ENCODE data around the gene ZNF354C.
"Not testable (repeated sequence)": the region's sequence is repeated elsewhere in the genome, so short reads cannot be mapped to it uniquely, and the experiment has no call there.

The ZNF354C gene

GRCh38 chr5:179065703-179066102 lies 5.5 kb downstream of the ZNF354C start:
- H3K9me3 ChIP-seq (ENCODE audit: control insufficient read depth, insufficient read depth, low read length): peaks cover 82% of the 10 kb centered on the region
- no peak overlapping the region for H3K9ac ChIP-seq (ENCODE audit: low read depth, low read length)
- H3K4me3 ChIP-seq (ENCODE audit: low read depth, low read length): no peak overlapping the region
- no peaks in the 10 kb centered on the region for H3K36me3 ChIP-seq (ENCODE audit: control insufficient read depth, insufficient read depth, low read length)
- no peaks in the 10 kb centered on the region for H3K4me1 ChIP-seq (ENCODE audit: control insufficient read depth, insufficient read depth, low read length)
- no peaks in the 10 kb centered on the region for H3K27me3 ChIP-seq (ENCODE audit: control insufficient read depth, insufficient read depth, low read length)
- H3K27ac ChIP-seq (ENCODE audit: low read depth, low read length): no peak overlapping the region

GRCh38 chr5:179079165-179079987 lies 19.2 kb downstream of the ZNF354C start:
- Histone ChIP-seq H3K9ac (ENCODE audit: low read depth, low read length) (no peak overlapping the region), H3K4me3 (ENCODE audit: low read depth, low read length) (no peak overlapping the region), H3K9me3 (ENCODE audit: control insufficient read depth, insufficient read depth, low read length) (peaks cover 91% of the 10 kb centered on the region), H3K4me1 (ENCODE audit: control insufficient read depth, insufficient read depth, low read length) (no peaks in the 10 kb centered on the region), H3K27me3 (ENCODE audit: control insufficient read depth, insufficient read depth, low read length) (no peaks in the 10 kb centered on the region), H3K36me3 (ENCODE audit: control insufficient read depth, insufficient read depth, low read length) (peaks cover 12% of the 10 kb centered on the region), H3K27ac (ENCODE audit: low read depth, low read length) (no peak overlapping the region)

DNA sequence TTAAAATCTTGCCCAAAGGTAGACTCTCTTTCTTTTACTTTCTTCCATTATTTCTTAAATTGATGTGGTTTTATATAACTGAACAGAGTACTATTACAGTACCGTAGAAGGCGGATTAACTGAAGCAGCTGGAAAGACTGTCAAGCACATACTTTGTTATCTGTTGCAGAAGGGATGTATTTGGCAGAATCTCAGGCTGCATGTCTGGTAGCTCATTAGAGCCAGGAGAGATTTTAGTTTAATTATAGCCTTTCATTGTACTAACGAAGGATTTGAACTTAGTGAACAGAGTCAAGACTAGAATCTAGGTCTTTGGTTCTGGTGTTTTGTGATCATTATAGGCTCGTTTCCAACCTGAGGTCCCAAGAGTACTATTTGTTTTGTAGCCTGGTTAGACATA lies 20.6 kb downstream of the ZNF354C start:
- H3K9me3 ChIP-seq (ENCODE audit: control insufficient read depth, insufficient read depth, low read length): peaks cover 96% of the 10 kb centered on the region
- H3K36me3 ChIP-seq (ENCODE audit: control insufficient read depth, insufficient read depth, low read length): peaks cover 12% of the 10 kb centered on the region
- no peak overlapping the region for H3K9ac ChIP-seq (ENCODE audit: low read depth, low read length)

GRCh38 chr5:179089502-179089901 lies 29.3 kb downstream of the ZNF354C start:
- Histone ChIP-seq H3K4me1 (ENCODE audit: control insufficient read depth, insufficient read depth, low read length) (no peaks in the 10 kb centered on the region), H3K36me3 (ENCODE audit: control insufficient read depth, insufficient read depth, low read length) (no peaks in the 10 kb centered on the region), H3K27me3 (ENCODE audit: control insufficient read depth, insufficient read depth, low read length) (no peaks in the 10 kb centered on the region), H3K27ac (ENCODE audit: low read depth, low read length) (no peak overlapping the region), H3K9me3 (ENCODE audit: control insufficient read depth, insufficient read depth, low read length) (peaks cover 84% of the 10 kb centered on the region), H3K9ac (ENCODE audit: low read depth, low read length) (no peak overlapping the region), H3K4me3 (ENCODE audit: low read depth, low read length) (no peak overlapping the region)

More for the DNA sequence above, 20.6 kb downstream of the ZNF354C start:
- H3K4me1 ChIP-seq (ENCODE audit: control insufficient read depth, insufficient read depth, low read length): no peaks in the 10 kb centered on the region
- H3K27me3 ChIP-seq (ENCODE audit: control insufficient read depth, insufficient read depth, low read length): no peaks in the 10 kb centered on the region
- no peak overlapping the region for H3K4me3 ChIP-seq (ENCODE audit: low read depth, low read length)
- no peak overlapping the region for H3K27ac ChIP-seq (ENCODE audit: low read depth, low read length)

GRCh38 chr5:179101282-179101681 lies 41.1 kb downstream of the ZNF354C start:
- H3K9ac ChIP-seq (ENCODE audit: low read depth, low read length); H3K4me3 ChIP-seq (ENCODE audit: low read depth, low read length); H3K27me3 ChIP-seq (ENCODE audit: control insufficient read depth, insufficient read depth, low read length); H3K36me3 ChIP-seq (ENCODE audit: control insufficient read depth, insufficient read depth, low read length); H3K4me1 ChIP-seq (ENCODE audit: control insufficient read depth, insufficient read depth, low read length); H3K27ac ChIP-seq (ENCODE audit: low read depth, low read length): not testable (repeated sequence)
- peaks cover 43% of the 10 kb centered on the region for H3K9me3 ChIP-seq (ENCODE audit: control insufficient read depth, insufficient read depth, low read length)

DNA sequence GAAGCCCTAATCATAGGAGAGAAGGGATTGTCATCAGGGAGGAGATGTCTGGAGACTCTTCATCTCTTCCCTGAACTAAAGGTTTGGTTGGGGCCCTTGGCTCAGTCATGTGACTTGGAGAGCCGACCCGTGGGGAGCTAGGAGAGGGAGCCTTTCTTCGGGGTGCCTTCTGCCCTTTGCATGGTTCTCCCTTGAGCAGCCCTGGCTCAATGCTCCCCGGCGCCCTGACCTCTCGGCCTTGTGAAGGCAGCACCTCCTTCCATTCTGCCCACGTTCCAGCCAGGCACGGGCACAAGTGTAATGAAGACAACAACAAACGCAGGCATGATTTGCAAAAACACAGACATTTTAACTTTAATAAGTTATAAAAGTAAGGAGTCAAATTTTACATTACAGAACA lies 50.4 kb downstream of the ZNF354C start:
- peaks cover 70% of the 10 kb centered on the region for H3K9me3 ChIP-seq (ENCODE audit: control insufficient read depth, insufficient read depth, low read length)
- no peaks in the 10 kb centered on the region for H3K4me1 ChIP-seq (ENCODE audit: control insufficient read depth, insufficient read depth, low read length)
- H3K9ac ChIP-seq (ENCODE audit: low read depth, low read length): no peak overlapping the region
- H3K36me3 ChIP-seq (ENCODE audit: control insufficient read depth, insufficient read depth, low read length): no peaks in the 10 kb centered on the region
- no peaks in the 10 kb centered on the region for H3K27me3 ChIP-seq (ENCODE audit: control insufficient read depth, insufficient read depth, low read length)
- H3K4me3 ChIP-seq (ENCODE audit: low read depth, low read length): no peak overlapping the region
- H3K27ac ChIP-seq (ENCODE audit: low read depth, low read length): no peak overlapping the region

- Histone ChIP-seq H3K9me3 (ENCODE audit: control insufficient read depth, insufficient read depth, low read length) (peaks cover 80% of the 10 kb centered on the region), H3K9ac (ENCODE audit: low read depth, low read length) (no peak overlapping the region), H3K4me3 (ENCODE audit: low read depth, low read length) (no peak overlapping the region), H3K36me3 (ENCODE audit: control insufficient read depth, insufficient read depth, low read length) (no peaks in the 10 kb centered on the region), H3K27me3 (ENCODE audit: control insufficient read depth, insufficient read depth, low read length) (no peaks in the 10 kb centered on the region), H3K27ac (ENCODE audit: low read depth, low read length) (no peak overlapping the region), H3K4me1 (ENCODE audit: control insufficient read depth, insufficient read depth, low read length) (no peaks in the 10 kb centered on the region)
Observed at GRCh38 chr5:179111267-179112207, 51.4 kb downstream of the ZNF354C start.

- Histone ChIP-seq H3K36me3 (ENCODE audit: control insufficient read depth, insufficient read depth, low read length) (no peaks in the 10 kb centered on the region), H3K9me3 (ENCODE audit: control insufficient read depth, insufficient read depth, low read length) (peaks cover 81% of the 10 kb centered on the region)
Observed at GRCh38 chr5:179112469-179113142, 52.4 kb downstream of the ZNF354C start.

GRCh38 chr5:179113143-179113530 lies 53.0 kb downstream of the ZNF354C start:
- H3K9me3 ChIP-seq (ENCODE audit: control insufficient read depth, insufficient read depth, low read length): peaks cover 84% of the 10 kb centered on the region
- no peak overlapping the region for H3K4me3 ChIP-seq (ENCODE audit: low read depth, low read length)
- H3K9ac ChIP-seq (ENCODE audit: low read depth, low read length): no peak overlapping the region
- no peaks in the 10 kb centered on the region for H3K27me3 ChIP-seq (ENCODE audit: control insufficient read depth, insufficient read depth, low read length)
- no peaks in the 10 kb centered on the region for H3K4me1 ChIP-seq (ENCODE audit: control insufficient read depth, insufficient read depth, low read length)
- H3K27ac ChIP-seq (ENCODE audit: low read depth, low read length): no peak overlapping the region
- H3K36me3 ChIP-seq (ENCODE audit: control insufficient read depth, insufficient read depth, low read length): no peaks in the 10 kb centered on the region

More at GRCh38 chr5:179112469-179113142, 52.4 kb downstream of the ZNF354C start:
- H3K27me3 ChIP-seq (ENCODE audit: control insufficient read depth, insufficient read depth, low read length): no peaks in the 10 kb centered on the region
- H3K9ac ChIP-seq (ENCODE audit: low read depth, low read length): no peak overlapping the region
- no peak overlapping the region for H3K4me3 ChIP-seq (ENCODE audit: low read depth, low read length)
- no peak overlapping the region for H3K27ac ChIP-seq (ENCODE audit: low read depth, low read length)
- H3K4me1 ChIP-seq (ENCODE audit: control insufficient read depth, insufficient read depth, low read length): no peaks in the 10 kb centered on the region

GRCh38 chr5:179113945-179114641 lies 53.9 kb downstream of the ZNF354C start:
- no peaks in the 10 kb centered on the region for H3K36me3 ChIP-seq (ENCODE audit: control insufficient read depth, insufficient read depth, low read length)
- H3K9me3 ChIP-seq (ENCODE audit: control insufficient read depth, insufficient read depth, low read length): peaks cover 88% of the 10 kb centered on the region
- H3K27ac ChIP-seq (ENCODE audit: low read depth, low read length): no peak overlapping the region

More at GRCh38 chr5:179113945-179114641, 53.9 kb downstream of the ZNF354C start:
- no peaks in the 10 kb centered on the region for H3K4me1 ChIP-seq (ENCODE audit: control insufficient read depth, insufficient read depth, low read length)
- H3K4me3 ChIP-seq (ENCODE audit: low read depth, low read length): no peak overlapping the region
- no peaks in the 10 kb centered on the region for H3K27me3 ChIP-seq (ENCODE audit: control insufficient read depth, insufficient read depth, low read length)
- H3K9ac ChIP-seq (ENCODE audit: low read depth, low read length): no peak overlapping the region

All from HUES48 (cell line).